Caco-2 (cell line): ENCODE results near the gene AGPAT2. TPM values are rescaled to one million over a fixed set of nuclear protein-coding genes. Genes with fewer than 3 reads are reported as not detected.
A peak's percentile ranks its signal among the peaks of the same experiment; 100 is the strongest.

Experiments
- BruUV-seq: library from RNA; stranded (reverse); fragments of 400-500 nt; replicated peaks from 2 replicates; lab custom pipeline; 2021; lab: Mats Ljungman, UMichigan
- CTCF ChIA-PET: fragments of 300-600 bp; sonication (Branson Sonifier 250); formaldehyde crosslinking; loops from one replicate; lab custom pipeline; 2022; ENCODE audit warnings: antibody characterized with exemption; lab: Charles Lee
- POLR2A ChIA-PET: fragments of 300-600 bp; sonication (Branson Sonifier 250); formaldehyde crosslinking; loops from one replicate; lab custom pipeline; 2022; ENCODE audit warnings: antibody characterized with exemption; lab: Charles Lee
- DNase-seq, 2 experiments: peaks; one replicate each; pipeline versions ENCODE4 v3.0.0 to v3.0.0-alpha.2; 2020 to 2022
- H3K27me3 ChIP-seq: replicated peaks from 2 replicates; pipeline ENCODE4 v1.6.0; 2011; ENCODE audit warnings: low read length; ENCODE audit not compliant: control insufficient read depth, insufficient read depth
- H3K36me3 ChIP-seq: 2 replicates; pipeline ENCODE4 v1.5.1; 2011; ENCODE audit warnings: low read length; ENCODE audit not compliant: control insufficient read depth, insufficient read depth
- H3K4me1 ChIP-seq: fragments of 250-450 bp; sonication (Bioruptor Pico); 2 replicates; pipeline ENCODE4 v1.5.1; 2020; ENCODE audit warnings: mild to moderate bottlenecking
- H3K4me3 ChIP-seq: 2 replicates; pipeline ENCODE4 v1.5.1; 2011; ENCODE audit warnings: low read depth, mild to moderate bottlenecking, control low read depth, low read length
- H3K9me3 ChIP-seq: fragments of 250-450 bp; sonication (Bioruptor Pico); 2 replicates; pipeline ENCODE4 v1.5.1; 2020; ENCODE audit warnings: mild to moderate bottlenecking, moderate library complexity
- H3K27ac Mint-ChIP-seq: one replicate; pipeline ENCODE4 v1.8.0; 2022; ENCODE audit warnings: mixed read lengths; ENCODE audit not compliant: unreplicated experiment
- H3K27me3 Mint-ChIP-seq: one replicate; pipeline ENCODE4 v1.8.0; 2022; ENCODE audit warnings: mixed read lengths; ENCODE audit not compliant: insufficient read depth, unreplicated experiment
- H3K36me3 Mint-ChIP-seq: one replicate; pipeline ENCODE4 v1.8.0; 2022; ENCODE audit warnings: mild to moderate bottlenecking, mixed read lengths; ENCODE audit not compliant: insufficient read depth, unreplicated experiment
- H3K4me1 Mint-ChIP-seq: one replicate; pipeline ENCODE4 v1.8.0; 2022; ENCODE audit warnings: low read depth, mixed read lengths; ENCODE audit not compliant: unreplicated experiment
- H3K4me3 Mint-ChIP-seq: one replicate; pipeline ENCODE4 v1.8.0; 2022; ENCODE audit warnings: mild to moderate bottlenecking, moderate library complexity, mixed read lengths; ENCODE audit not compliant: unreplicated experiment
- H3K9me3 Mint-ChIP-seq: one replicate; pipeline ENCODE4 v1.8.0; 2022; ENCODE audit warnings: mixed read lengths; ENCODE audit not compliant: unreplicated experiment
- CTCF ChIP-seq, 2 experiments: fragments of 200-600 bp in 1 of 2; IDR thresholded peaks; 1 replicate in 1 of 2; 2 replicates in 1 of 2; pipeline versions ENCODE4 v1.5.1 to v1.8.0; 2011 to 2022; ENCODE audit warnings: antibody characterized with exemption in 1 of 2, control low read depth in 1 of 2, inconsistent platforms in 1 of 2, low read depth in 1 of 2, low read length in 1 of 2, mild to moderate bottlenecking in 1 of 2, moderate library complexity in 1 of 2; ENCODE audit not compliant: insufficient read depth in 1 of 2, severe bottlenecking in 1 of 2, unreplicated experiment in 1 of 2
- intact Hi-C: fragments of 100-400 bp; cut with micrococcal nuclease; formaldehyde crosslinking; loops from one replicate; pipeline ENCODE4 v1.10.0; 2022; ENCODE audit not compliant: unreplicated experiment
- total RNA-seq: library from RNA; stranded (reverse); gene quantifications from 2 replicates; pipeline ENCODE4 v1.2.3, GENCODE V29; 2022

AGPAT2 gene
- total RNA-seq, 1 experiment from 2014 or later = 68.7 TPM

DNA sequence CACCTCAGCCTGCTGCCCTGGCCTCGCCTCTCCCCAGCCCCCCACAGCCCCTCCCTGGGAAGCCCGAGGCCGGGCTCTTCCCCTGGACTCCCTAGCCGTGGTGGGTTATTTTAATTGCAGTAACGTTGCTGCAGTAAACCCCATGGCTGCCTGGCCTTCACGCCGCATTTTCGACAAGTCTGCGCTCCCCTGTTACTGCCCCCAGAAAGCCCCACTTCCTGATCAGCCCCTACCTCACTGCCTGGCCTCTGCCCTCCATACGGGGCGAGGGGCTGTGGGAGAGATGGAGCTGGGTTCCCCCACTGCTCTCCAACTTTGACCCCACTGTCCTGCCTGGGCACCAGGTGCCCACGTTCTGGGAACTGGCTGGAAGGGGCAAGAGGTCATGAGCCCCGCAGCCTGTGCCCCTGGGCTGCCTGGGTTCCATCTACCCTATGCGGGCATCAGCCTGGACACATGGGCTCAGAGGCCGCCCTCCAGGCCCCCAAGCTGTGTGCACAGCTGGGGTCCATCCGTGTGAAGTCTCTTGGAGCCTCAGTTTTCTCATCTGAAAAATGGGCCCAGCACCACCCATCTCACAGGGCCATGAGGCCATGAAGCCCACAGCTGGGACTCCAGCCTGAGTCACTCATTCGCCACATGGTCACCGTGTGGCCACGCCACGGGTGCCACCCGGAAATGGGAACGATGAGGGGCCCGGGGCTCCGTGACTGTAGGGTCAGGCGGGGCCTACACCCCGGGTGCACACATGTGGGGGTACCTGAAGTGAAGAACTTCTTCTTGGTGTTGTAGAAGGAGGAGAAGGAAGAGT, 13.1 kb downstream of the AGPAT2 start:
- POLR2A ChIA-PET = no interaction called here
- DNase-seq = no peak
- no peak overlapping the region for H3K4me3 ChIP-seq
- BruUV-seq = no TSS peak
- intact Hi-C loops = no loop called here
- H3K9me3 Mint-ChIP-seq = no peaks in the 10 kb centered on the region
- CTCF ChIA-PET = interaction anchor here (0.9 kb wide), 1 partner anchor 19 kb away, joined by 4 read pairs; no protein-coding TSS in a partner anchor
- H3K27me3 ChIP-seq = no peaks in the 10 kb centered on the region
- H3K4me1 Mint-ChIP-seq = no peaks in the 10 kb centered on the region
- H3K9me3 ChIP-seq = no peaks in the 10 kb centered on the region
- H3K27me3 Mint-ChIP-seq = no peaks in the 10 kb centered on the region
- H3K4me3 Mint-ChIP-seq = no peak overlapping the region
- H3K36me3 ChIP-seq = no peaks in the 10 kb centered on the region; the same call in 1 of the 2 replicates
- no peak overlapping the region for H3K27ac Mint-ChIP-seq
- H3K36me3 Mint-ChIP-seq = peaks cover 22% of the 10 kb centered on the region
- H3K4me1 ChIP-seq = peaks cover 19% of the 10 kb centered on the region
- no peak for TF ChIP-seq CTCF (IDR thresholded peaks at IDR 0.05; ENCODE audit: insufficient read depth in 1 of 2, low read depth in 1 of 2, low read length in 1 of 2, severe bottlenecking in 1 of 2, unreplicated experiment in 1 of 2)

DNA sequence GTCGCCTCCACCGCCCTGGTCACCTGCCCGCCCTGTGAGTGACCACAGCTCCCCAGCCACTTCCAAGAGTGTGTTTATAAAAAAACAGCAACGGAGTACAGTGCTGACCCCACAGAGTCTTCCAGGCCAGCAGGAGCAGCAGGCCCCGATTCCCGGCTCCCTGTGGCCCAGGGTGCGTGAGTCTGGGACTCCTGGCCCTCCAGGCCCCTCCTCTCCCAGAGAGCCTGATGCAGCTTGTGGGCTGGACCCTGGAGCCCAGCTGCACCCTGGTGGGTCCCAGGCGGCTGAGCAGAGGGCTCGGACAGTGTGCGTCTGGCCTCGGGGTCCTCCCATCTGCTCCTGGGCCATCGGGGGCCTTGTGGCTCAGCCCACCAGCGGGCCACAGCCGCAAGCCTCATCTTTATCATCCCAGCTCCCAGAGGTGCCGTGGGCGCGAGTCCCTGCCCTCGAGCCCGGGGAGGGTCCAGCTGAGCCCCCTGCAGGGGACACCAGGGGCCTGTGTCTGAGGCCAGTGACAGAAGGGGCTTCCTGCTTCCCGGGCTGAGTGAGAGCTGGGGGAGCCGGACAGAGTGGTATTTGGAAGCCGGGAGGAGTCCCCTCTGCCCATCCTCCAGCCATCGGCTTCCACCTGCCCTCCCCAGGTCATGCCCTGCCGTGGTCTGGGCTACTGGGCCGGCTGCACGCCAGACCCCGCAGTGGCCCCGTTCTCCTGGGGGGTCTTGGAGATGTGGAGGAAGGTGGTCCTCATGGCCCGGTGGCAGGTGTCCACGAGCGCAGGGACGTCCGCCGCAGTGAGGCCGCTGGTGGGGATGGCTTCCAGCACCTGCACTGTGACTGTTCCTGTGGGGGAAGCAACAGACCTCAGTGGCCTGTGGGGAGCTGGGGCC, 13.9 kb downstream of the AGPAT2 start:
- H3K4me3 ChIP-seq = no peak overlapping the region
- no peaks in the 10 kb centered on the region for H3K27me3 Mint-ChIP-seq
- intact Hi-C loops = no loop called here
- POLR2A ChIA-PET = no interaction called here
- CTCF ChIA-PET = interaction anchor here (1.1 to 1.3 kb wide), 2 partner anchors 12 to 189 kb away, joined by 5 to 6 read pairs; no protein-coding TSS in a partner anchor
- H3K4me1 Mint-ChIP-seq = no peaks in the 10 kb centered on the region
- BruUV-seq = TSS peak; percentile 81
- no peak overlapping the region for H3K27ac Mint-ChIP-seq
- no peak for TF ChIP-seq CTCF (IDR thresholded peaks at IDR 0.05; ENCODE audit: insufficient read depth in 1 of 2, low read depth in 1 of 2, low read length in 1 of 2, severe bottlenecking in 1 of 2, unreplicated experiment in 1 of 2)
- no peak overlapping the region for H3K4me3 Mint-ChIP-seq
- H3K27me3 ChIP-seq = no peaks in the 10 kb centered on the region
- H3K9me3 ChIP-seq = no peaks in the 10 kb centered on the region
- no peak for DNase-seq
- peaks cover 30% of the 10 kb centered on the region for H3K36me3 Mint-ChIP-seq
- H3K9me3 Mint-ChIP-seq = no peaks in the 10 kb centered on the region
- H3K36me3 ChIP-seq = no peaks in the 10 kb centered on the region; the same call in 1 of the 2 replicates
- peaks cover 19% of the 10 kb centered on the region for H3K4me1 ChIP-seq

GRCh38 chr9:136672431-136673087, 14.7 kb downstream of the AGPAT2 start:
- no peaks in the 10 kb centered on the region for H3K27me3 Mint-ChIP-seq
- no peaks in the 10 kb centered on the region for H3K9me3 ChIP-seq
- DNase-seq = no peak
- TF ChIP-seq CTCF (IDR thresholded peaks at IDR 0.05; ENCODE audit: insufficient read depth in 1 of 2, low read depth in 1 of 2, low read length in 1 of 2, severe bottlenecking in 1 of 2, unreplicated experiment in 1 of 2) = no peak
- peaks cover 35% of the 10 kb centered on the region for H3K36me3 Mint-ChIP-seq
- BruUV-seq = TSS peak; percentile 57
- H3K27me3 ChIP-seq = no peaks in the 10 kb centered on the region
- H3K4me1 ChIP-seq = peaks cover 19% of the 10 kb centered on the region
- intact Hi-C loops = no loop called here
- H3K36me3 ChIP-seq = no peaks in the 10 kb centered on the region; the same call in 1 of the 2 replicates
- no peaks in the 10 kb centered on the region for H3K4me1 Mint-ChIP-seq
- POLR2A ChIA-PET = no interaction called here
- no peak overlapping the region for H3K4me3 ChIP-seq
- H3K9me3 Mint-ChIP-seq = no peaks in the 10 kb centered on the region
- no peak overlapping the region for H3K4me3 Mint-ChIP-seq
- H3K27ac Mint-ChIP-seq = no peak overlapping the region
- CTCF ChIA-PET = interaction anchor here (0.8 to 1.4 kb wide), 5 partner anchors 11 to 188 kb away, joined by 4 to 10 read pairs (median 6); no protein-coding TSS in a partner anchor
